ENCODE data around the gene EZH2.

GRCh38 chr7:148871030-148871429 lies 13.1 kb downstream of the EZH2 start:
- no peak for TF ChIP-seq CTCF (IDR thresholded peaks at IDR 0.05; ENCODE audit: insufficient read depth, low read depth, low read length)
- no peak for TF ChIP-seq EZH2 (IDR thresholded peaks at IDR 0.05; ENCODE audit: insufficient read depth, low read length)

Data from astrocyte (in vitro differentiated cells and primary cell).